Right lobe of liver (tissue), 6 donors: ENCODE results near the gene GAB1. TPM values are rescaled to one million over a fixed set of nuclear protein-coding genes. Genes with fewer than 3 reads are reported as not detected.

Experiments
- ATAC-seq, 4 donors: fragments of 200-7000 bp; cut with Tn5 transposase; one replicate each; pipeline ENCODE4 v1.9.1; 2020; ENCODE audit warnings: mild to moderate bottlenecking in 4 of 4, moderate library complexity in 4 of 4
- DNase-seq, 3 donors: peaks; one replicate each; pipeline ENCODE4 v3.0.0-alpha.2; 2020
- H3K27ac ChIP-seq, 3 donors: fragments of 200-600 bp; one replicate each; pipeline ENCODE4 v1.8.0; 2022
- H3K27me3 ChIP-seq, 2 donors: fragments of 200-600 bp; one replicate each; pipeline ENCODE4 v1.8.0; 2022
- H3K36me3 ChIP-seq, 4 donors: fragments of 200-600 bp; sonication (generic) in 1 of 4; one replicate each; pipeline versions ENCODE4 v1.5.1 to v1.8.0; 2017 to 2022; ENCODE audit warnings: control low read depth in 1 of 4
- H3K4me1 ChIP-seq, 4 donors: fragments of 200-600 bp; sonication (generic) in 1 of 4; one replicate each; pipeline versions ENCODE4 v1.5.1 to v1.8.0; 2017 to 2022; ENCODE audit warnings: control low read depth in 1 of 4
- H3K4me3 ChIP-seq, 3 donors: fragments of 200-600 bp; one replicate each; pipeline ENCODE4 v1.8.0; 2022
- H3K9me3 ChIP-seq, 4 donors: fragments of 200-600 bp; sonication (generic) in 1 of 4; one replicate each; pipeline versions ENCODE4 v1.5.1 to v1.8.0; 2017 to 2022; ENCODE audit warnings: control low read depth in 1 of 4
- POLR2A ChIP-seq: fragments of 450-650 bp; IDR thresholded peaks from one replicate; pipeline ENCODE4 v1.6.1; 2017; ENCODE audit warnings: antibody characterized with exemption, mild to moderate bottlenecking
- WGBS: methylation state at CpG from one replicate; pipeline ENCODE4 v1.1.6; 2018; ENCODE audit warnings: low coverage, low lambda C conversion rate; ENCODE audit not compliant: insufficient coverage; ENCODE audit errors: missing lambda C conversion rate; 5-methylcytosine and 5-hydroxymethylcytosine counted together
- intact Hi-C, 2 donors: fragments of 100-400 bp; cut with DNase I; formaldehyde crosslinking; loops; one replicate each; pipeline versions ENCODE4 v1.11.2 to v1.14.1; 2022
- total RNA-seq, 6 experiments: library from RNA; depleted of rRNA in 2 of 6; stranded (reverse); fragments of >200 nt in 2 of 6; fragmentation: NEBNext Ultra II Directional in 3 of 6; extraction: Animal tissue kit (Norgen Biotek cat#: 25700) in 3 of 6; gene quantifications; one replicate each; pipeline versions ENCODE4 v1.1.0 to v1.2.4, GENCODE V29; 2016 to 2023
- TF ChIP-seq, protein P1 (sequence below), 4 donors: fragments of 200-600 bp in 3 of 4; fragments of 450-650 bp in 1 of 4; IDR thresholded peaks; one replicate each; pipeline versions ENCODE4 v1.5.1 to v1.8.0; 2016 to 2022; ENCODE audit warnings: antibody characterized with exemption in 4 of 4, mild to moderate bottlenecking in 2 of 4
- donor health status: DM: no; HTN: yes; CAD: no.
- donor health status: DM: no; HTN: no; CAD: no.
- donor health status: DM: no; HTN: no; CAD: no.
- donor health status: DM: no; HTN: yes; CAD: no.
- donor health status: DM: no; HTN: yes; CAD: no.

Gene GAB1
- total RNA-seq, 6 experiments from 2014 or later: 7.0 to 13.0 (median 9.7) TPM

GRCh38 chr4:143375326-143376073 is 38.8 kb downstream of the GAB1 start:
- H3K27me3 ChIP-seq: no peaks in the 10 kb centered on the region
- ATAC-seq (peak; percentile 83 to 91 (median 86)), DNase-seq (peak in 1 of 3 donors; percentile 30)
- no peak for TF ChIP-seq POLR2A
- TF ChIP-seq, protein P1, sequence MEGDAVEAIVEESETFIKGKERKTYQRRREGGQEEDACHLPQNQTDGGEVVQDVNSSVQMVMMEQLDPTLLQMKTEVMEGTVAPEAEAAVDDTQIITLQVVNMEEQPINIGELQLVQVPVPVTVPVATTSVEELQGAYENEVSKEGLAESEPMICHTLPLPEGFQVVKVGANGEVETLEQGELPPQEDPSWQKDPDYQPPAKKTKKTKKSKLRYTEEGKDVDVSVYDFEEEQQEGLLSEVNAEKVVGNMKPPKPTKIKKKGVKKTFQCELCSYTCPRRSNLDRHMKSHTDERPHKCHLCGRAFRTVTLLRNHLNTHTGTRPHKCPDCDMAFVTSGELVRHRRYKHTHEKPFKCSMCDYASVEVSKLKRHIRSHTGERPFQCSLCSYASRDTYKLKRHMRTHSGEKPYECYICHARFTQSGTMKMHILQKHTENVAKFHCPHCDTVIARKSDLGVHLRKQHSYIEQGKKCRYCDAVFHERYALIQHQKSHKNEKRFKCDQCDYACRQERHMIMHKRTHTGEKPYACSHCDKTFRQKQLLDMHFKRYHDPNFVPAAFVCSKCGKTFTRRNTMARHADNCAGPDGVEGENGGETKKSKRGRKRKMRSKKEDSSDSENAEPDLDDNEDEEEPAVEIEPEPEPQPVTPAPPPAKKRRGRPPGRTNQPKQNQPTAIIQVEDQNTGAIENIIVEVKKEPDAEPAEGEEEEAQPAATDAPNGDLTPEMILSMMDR (IDR thresholded peaks at IDR 0.05): peak; percentile 36 to 47 (median 42)
- peaks cover 0 to 23% (median 8%) of the 10 kb centered on the region in 4 donors for H3K4me1 ChIP-seq
- H3K9me3 ChIP-seq: no peaks in the 10 kb centered on the region
- intact Hi-C loops: no loop called here
- H3K4me3 ChIP-seq: no peak overlapping the region
- H3K27ac ChIP-seq: no peak overlapping the region
- 56% methylated on average over 4 of the region's 6 CpGs for WGBS
- no peaks in the 10 kb centered on the region for H3K36me3 ChIP-seq

- Histone ChIP-seq H3K27me3 (no peaks in the 10 kb centered on the region), H3K9me3 (no peaks in the 10 kb centered on the region), H3K36me3 (no peaks in the 10 kb centered on the region), H3K4me3 (no peak overlapping the region), H3K27ac (peak overlapping the region in 2 of 3 donors; percentile 12 to 18), H3K4me1 (peaks cover 0 to 37% (median 13%) of the 10 kb centered on the region in 4 donors)
- intact Hi-C loops: no loop called here
- no peak for DNase-seq
- no peak for TF ChIP-seq POLR2A
- TF ChIP-seq, protein P1 (IDR thresholded peaks at IDR 0.05): no peak
- no peak for ATAC-seq
- WGBS: 61% methylated on average over 7 of the region's 7 CpGs
Observed at GRCh38 chr4:143377611-143378099, 41.0 kb downstream of the GAB1 start.

- Histone ChIP-seq H3K27me3 (no peaks in the 10 kb centered on the region), H3K9me3 (no peaks in the 10 kb centered on the region), H3K27ac (peak overlapping the region in 1 of 3 donors; percentile 16), H3K4me1 (peaks cover 0 to 34% (median 11%) of the 10 kb centered on the region in 4 donors), H3K4me3 (no peak overlapping the region), H3K36me3 (no peaks in the 10 kb centered on the region)
- DNase-seq (no peak), ATAC-seq (no peak)
- intact Hi-C loops: no loop called here
- TF ChIP-seq POLR2A: no peak
- TF ChIP-seq, protein P1 (IDR thresholded peaks at IDR 0.05): no peak
- 78% methylated on average over 3 of the region's 3 CpGs for WGBS
Observed at GRCh38 chr4:143380629-143381028, 44.0 kb downstream of the GAB1 start.

DNA sequence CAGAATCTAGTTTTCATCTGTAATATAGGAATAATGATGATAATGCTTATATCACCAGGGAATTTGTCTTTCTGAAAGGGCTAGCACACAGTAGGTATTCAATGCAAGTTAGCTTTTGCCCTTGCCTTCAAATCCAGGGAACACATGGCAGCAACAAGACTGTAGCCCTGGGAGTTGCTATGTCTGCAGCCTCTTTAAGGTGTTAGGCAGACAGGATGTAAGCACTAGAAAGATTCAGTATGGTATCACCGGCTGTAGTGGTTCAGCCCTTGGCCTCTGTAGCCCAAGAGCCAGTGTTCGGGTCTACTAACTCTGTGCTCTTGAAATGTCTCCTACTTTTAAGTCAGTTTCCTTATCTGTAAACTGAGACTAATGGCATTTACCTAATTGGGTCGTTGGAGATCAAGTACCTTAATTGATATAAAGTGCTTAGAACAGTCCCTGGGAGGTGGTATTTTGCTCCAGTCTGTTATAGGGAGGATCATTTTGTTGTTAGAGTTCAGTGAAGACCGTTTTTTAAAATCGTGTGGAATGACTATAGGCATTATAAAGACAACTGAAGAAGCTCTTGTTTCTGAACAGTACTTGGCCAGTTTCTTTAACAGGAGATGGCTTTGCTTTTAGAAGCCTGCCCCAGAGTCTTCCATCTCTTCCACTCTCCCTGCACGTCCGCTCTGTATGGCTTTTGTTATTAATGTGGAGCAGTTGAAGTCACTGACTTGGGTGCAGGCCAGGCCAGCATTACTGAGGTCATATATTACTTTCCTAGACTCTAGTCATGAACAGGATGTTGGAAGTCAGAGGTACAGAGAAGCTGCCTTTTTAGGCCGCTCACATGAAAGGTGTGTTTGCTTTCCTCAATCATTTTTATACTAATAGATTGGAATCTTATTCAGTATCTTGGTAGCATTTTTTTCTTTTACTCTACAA is 44.8 kb downstream of the GAB1 start:
- TF ChIP-seq, protein P1 (IDR thresholded peaks at IDR 0.05): no peak
- TF ChIP-seq POLR2A: no peak
- H3K4me1 ChIP-seq: peaks cover 0 to 31% (median 9%) of the 10 kb centered on the region in 4 donors
- peak overlapping the region; percentile 41 to 47 (median 46) for H3K27ac ChIP-seq
- DNase-seq: peak in 2 of 3 donors; percentile 61 to 68
- ATAC-seq: peak; percentile 70 to 86 (median 78)
- H3K36me3 ChIP-seq: no peaks in the 10 kb centered on the region
- H3K4me3 ChIP-seq: no peak overlapping the region
- 66% methylated on average over 8 of the region's 8 CpGs for WGBS
- H3K27me3 ChIP-seq: no peaks in the 10 kb centered on the region
- H3K9me3 ChIP-seq: no peaks in the 10 kb centered on the region
- intact Hi-C loops: no loop called here
